ENCODE data around the gene ENDOD1.
A peak's percentile ranks its signal among the peaks of the same experiment; 100 is the strongest.

ENDOD1 gene

DNA sequence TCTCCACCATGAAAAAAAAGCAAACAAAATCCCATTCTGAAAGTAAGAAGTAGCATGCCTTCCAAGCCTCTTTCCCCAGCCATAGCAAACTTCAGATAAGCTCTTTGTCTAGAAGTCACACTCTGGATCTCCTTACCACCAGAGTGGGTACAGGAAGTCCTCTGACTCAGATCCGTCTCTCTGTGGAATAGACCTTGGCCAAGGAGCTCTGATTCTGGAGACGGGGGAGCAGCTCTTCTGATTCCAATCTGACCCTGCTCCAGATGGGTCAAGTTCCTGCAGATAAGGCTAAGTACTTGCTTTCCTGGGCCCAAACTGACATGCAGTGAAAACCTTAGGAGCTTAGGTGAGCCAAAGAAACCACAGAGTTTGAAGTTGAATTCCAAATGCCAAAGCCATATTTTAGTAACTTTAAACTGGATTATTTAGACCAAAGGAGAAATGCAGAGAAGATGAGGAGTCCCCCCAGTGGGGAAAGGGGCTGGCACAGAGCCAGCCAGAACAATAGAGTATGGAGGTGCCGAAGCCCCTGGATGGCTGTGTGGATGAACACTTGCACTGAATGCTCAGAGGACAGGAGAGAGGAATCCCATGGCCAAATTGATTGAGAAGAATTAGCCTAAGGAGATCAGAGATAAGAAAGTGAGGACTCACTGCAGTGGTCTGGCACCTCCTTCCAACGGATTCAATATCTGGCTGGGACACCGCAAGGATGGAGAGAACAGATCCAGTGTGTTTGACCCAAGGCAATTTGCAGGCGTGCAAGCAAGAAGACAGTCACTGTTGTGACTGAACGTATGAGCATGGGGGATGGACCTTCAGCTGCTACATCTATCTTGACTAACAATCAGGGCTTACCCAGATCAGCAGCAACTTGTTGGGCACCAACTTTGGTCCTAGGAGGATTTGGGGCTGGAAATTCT lies 54.9 kb downstream of the ENDOD1 start:
- DNase-seq (ENCODE audit: low read depth, low spot score), result no peak
- H3K4me3 ChIP-seq (ENCODE audit: low read depth, low read length), result no peak overlapping the region
- ChIA-PET POLR2A (no interaction called here), CTCF (interaction anchor here (1.0 to 22.2 kb wide), 8 partner anchors 8 to 614 kb away, joined by 3 to 581 read pairs (median 4); partner anchors contain the start of gene SRSF8)
- TF ChIP-seq, protein P1, sequence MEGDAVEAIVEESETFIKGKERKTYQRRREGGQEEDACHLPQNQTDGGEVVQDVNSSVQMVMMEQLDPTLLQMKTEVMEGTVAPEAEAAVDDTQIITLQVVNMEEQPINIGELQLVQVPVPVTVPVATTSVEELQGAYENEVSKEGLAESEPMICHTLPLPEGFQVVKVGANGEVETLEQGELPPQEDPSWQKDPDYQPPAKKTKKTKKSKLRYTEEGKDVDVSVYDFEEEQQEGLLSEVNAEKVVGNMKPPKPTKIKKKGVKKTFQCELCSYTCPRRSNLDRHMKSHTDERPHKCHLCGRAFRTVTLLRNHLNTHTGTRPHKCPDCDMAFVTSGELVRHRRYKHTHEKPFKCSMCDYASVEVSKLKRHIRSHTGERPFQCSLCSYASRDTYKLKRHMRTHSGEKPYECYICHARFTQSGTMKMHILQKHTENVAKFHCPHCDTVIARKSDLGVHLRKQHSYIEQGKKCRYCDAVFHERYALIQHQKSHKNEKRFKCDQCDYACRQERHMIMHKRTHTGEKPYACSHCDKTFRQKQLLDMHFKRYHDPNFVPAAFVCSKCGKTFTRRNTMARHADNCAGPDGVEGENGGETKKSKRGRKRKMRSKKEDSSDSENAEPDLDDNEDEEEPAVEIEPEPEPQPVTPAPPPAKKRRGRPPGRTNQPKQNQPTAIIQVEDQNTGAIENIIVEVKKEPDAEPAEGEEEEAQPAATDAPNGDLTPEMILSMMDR (IDR thresholded peaks at IDR 0.05; ENCODE audit: insufficient read depth, low read length, missing control alignments), result no peak

GRCh38 chr11:95145430-95146060 lies 55.9 kb downstream of the ENDOD1 start:
- ChIA-PET POLR2A (no interaction called here), CTCF (interaction anchor here (1.1 to 22.2 kb wide), 9 partner anchors 8 to 613 kb away, joined by 3 to 581 read pairs (median 9); partner anchors contain the start of genes ENDOD1 and SRSF8)
- TF ChIP-seq, protein P1 (IDR thresholded peaks at IDR 0.05; ENCODE audit: insufficient read depth, low read length, missing control alignments), result no peak
- H3K4me3 ChIP-seq (ENCODE audit: low read depth, low read length), result no peak overlapping the region
- no peak for DNase-seq (ENCODE audit: low read depth, low spot score)

GRCh38 chr11:95147364-95147905 lies 57.8 kb downstream of the ENDOD1 start:
- POLR2A ChIA-PET, result interaction anchor here (1.0 to 2.7 kb wide), 3 partner anchors 10 to 642 kb away, joined by 3 to 16 read pairs (median 4); partner anchors contain the start of genes FAM76B and SRSF8
- no peak overlapping the region for H3K4me3 ChIP-seq (ENCODE audit: low read depth, low read length)
- CTCF ChIA-PET, result interaction anchor here (0.7 to 22.2 kb wide), 19 partner anchors 7 to 1279 kb away, joined by 3 to 581 read pairs (median 5); partner anchors contain the start of genes ENDOD1 and SRSF8
- peak; percentile 76 for DNase-seq (ENCODE audit: low read depth, low spot score)
- TF ChIP-seq, protein P1 (IDR thresholded peaks at IDR 0.05; ENCODE audit: insufficient read depth, low read length, missing control alignments), result no peak

DNA sequence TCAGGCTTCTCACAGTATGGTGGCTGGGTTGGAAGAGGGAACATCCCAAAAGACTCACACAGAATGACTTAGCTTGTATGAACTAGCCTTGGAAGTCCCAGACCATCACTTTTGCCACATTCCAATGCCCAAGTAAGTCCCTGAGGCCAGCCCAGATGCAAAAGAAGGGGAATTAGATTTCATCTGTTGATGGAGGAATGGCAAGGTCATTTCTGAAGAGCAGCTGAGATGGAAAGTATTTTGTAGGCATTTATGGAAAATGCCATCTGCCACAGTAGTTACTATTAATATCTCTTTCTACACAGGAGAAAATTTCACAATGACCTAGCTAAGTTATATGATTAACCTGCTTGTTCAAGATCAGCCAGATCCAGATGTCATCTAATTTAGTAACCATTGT lies 58.8 kb downstream of the ENDOD1 start:
- no peak for DNase-seq (ENCODE audit: low read depth, low spot score)
- CTCF ChIA-PET, result interaction anchor here (0.9 to 22.2 kb wide), 15 partner anchors 10 to 1278 kb away, joined by 3 to 581 read pairs (median 4); partner anchors contain the start of genes ENDOD1 and SRSF8
- TF ChIP-seq, protein P1 (IDR thresholded peaks at IDR 0.05; ENCODE audit: insufficient read depth, low read length, missing control alignments), result no peak
- H3K4me3 ChIP-seq (ENCODE audit: low read depth, low read length), result no peak overlapping the region
- POLR2A ChIA-PET, result interaction anchor here (0.5 to 2.7 kb wide), 2 partner anchors 81 to 84 kb away, joined by 3 to 16 read pairs; partner anchors contain the start of gene SRSF8

GRCh38 chr11:95148938-95149337 lies 59.3 kb downstream of the ENDOD1 start:
- H3K4me3 ChIP-seq (ENCODE audit: low read depth, low read length), result no peak overlapping the region
- TF ChIP-seq, protein P1 (IDR thresholded peaks at IDR 0.05; ENCODE audit: insufficient read depth, low read length, missing control alignments), result no peak
- ChIA-PET POLR2A (interaction anchor here (2.7 kb wide), 1 partner anchor 81 kb away, joined by 16 read pairs; the partner anchor contains the start of gene SRSF8), CTCF (interaction anchor here (1.0 to 22.2 kb wide), 11 partner anchors 10 to 1277 kb away, joined by 3 to 581 read pairs (median 4); partner anchors contain the start of gene SRSF8)
- DNase-seq (ENCODE audit: low read depth, low spot score), result no peak

Data from AG04449 (cell line).